Measurements from ENCODE around the gene NTHL1.

Gene NTHL1

DNA sequence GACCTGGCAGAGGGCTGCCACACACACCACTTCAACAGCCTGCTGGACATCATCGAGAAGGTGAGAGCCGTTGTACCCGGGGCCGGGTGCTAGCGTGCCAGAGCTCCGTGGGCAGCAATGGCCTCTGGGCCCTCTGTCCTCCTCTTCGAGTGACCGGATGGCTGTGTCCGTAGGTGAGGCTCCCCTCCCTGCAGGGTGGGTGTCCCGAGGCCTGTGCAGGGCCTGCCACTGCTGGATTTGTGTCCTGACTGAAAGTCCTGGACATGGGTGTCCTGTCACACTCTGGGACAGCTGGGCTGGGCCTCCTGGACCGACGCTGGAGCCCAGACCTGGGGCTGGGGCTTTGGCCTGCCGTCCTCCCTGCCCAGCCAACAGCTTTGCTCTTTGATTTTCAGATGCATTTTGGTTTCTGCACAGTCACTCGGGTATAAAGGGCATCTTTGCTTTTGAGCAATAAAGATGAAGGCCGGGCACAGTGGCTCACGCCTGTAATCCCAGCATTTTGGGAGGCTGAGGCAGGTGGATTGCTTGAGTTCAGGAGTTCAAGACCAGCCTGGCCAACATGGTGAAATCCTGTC, 16.8 kb upstream of the NTHL1 start:
- no peak for DNase-seq (ENCODE audit: extremely low read depth, low read depth)
- TF ChIP-seq, protein P1, sequence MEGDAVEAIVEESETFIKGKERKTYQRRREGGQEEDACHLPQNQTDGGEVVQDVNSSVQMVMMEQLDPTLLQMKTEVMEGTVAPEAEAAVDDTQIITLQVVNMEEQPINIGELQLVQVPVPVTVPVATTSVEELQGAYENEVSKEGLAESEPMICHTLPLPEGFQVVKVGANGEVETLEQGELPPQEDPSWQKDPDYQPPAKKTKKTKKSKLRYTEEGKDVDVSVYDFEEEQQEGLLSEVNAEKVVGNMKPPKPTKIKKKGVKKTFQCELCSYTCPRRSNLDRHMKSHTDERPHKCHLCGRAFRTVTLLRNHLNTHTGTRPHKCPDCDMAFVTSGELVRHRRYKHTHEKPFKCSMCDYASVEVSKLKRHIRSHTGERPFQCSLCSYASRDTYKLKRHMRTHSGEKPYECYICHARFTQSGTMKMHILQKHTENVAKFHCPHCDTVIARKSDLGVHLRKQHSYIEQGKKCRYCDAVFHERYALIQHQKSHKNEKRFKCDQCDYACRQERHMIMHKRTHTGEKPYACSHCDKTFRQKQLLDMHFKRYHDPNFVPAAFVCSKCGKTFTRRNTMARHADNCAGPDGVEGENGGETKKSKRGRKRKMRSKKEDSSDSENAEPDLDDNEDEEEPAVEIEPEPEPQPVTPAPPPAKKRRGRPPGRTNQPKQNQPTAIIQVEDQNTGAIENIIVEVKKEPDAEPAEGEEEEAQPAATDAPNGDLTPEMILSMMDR (IDR thresholded peaks at IDR 0.05; ENCODE audit: low read depth, low read length, missing control alignments): no peak
- no peak overlapping the region for H3K4me3 ChIP-seq (replicated peaks; ENCODE audit: low read depth, low read length)

DNA sequence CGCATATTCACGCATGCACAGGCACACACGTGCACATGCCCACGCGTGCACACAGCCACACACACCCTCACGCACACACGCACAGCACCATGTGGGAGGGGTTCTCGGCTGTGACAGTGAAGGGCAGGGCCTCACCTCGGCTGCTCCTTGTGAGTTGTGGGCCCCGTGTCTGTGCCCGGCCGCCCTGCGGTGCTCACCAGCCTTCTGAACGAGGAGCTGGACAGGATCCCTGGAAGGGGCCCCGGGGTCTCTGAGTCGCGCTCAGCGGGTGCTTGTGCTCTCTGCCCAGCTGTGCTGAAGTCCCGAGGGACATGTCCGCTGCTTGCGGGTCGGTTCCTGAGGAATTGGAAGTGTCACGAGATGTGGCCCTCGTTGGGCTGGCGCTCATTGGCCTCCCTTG, 16.2 kb upstream of the NTHL1 start:
- no peak overlapping the region for H3K4me3 ChIP-seq (replicated peaks; ENCODE audit: low read depth, low read length)
- no peak for DNase-seq (ENCODE audit: extremely low read depth, low read depth)
- TF ChIP-seq, protein P1 (IDR thresholded peaks at IDR 0.05; ENCODE audit: low read depth, low read length, missing control alignments): no peak

DNA sequence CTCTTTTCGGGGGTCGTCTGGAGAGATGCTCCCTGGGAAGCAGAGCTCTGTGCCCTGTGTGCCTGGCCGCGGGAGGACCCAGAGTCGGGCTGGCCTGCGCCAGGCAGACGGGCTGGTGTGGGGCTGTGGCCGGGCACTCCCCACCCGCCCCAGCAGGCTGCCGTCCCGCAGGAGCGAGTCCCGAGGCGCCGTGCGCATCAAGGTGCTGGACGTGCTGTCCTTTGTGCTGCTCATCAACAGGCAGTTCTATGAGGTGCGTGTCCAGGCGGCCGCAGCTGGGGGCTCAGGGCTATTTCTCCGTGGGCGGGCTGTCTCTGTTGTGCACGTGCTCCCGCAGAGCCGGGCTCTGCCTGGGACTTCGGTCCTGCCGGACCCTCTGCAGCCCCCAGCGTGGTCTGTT, 15.2 kb upstream of the NTHL1 start:
- no peak overlapping the region for H3K4me3 ChIP-seq (replicated peaks; ENCODE audit: low read depth, low read length)
- TF ChIP-seq, protein P1 (IDR thresholded peaks at IDR 0.05; ENCODE audit: low read depth, low read length, missing control alignments): no peak
- DNase-seq (ENCODE audit: extremely low read depth, low read depth): no peak

DNA sequence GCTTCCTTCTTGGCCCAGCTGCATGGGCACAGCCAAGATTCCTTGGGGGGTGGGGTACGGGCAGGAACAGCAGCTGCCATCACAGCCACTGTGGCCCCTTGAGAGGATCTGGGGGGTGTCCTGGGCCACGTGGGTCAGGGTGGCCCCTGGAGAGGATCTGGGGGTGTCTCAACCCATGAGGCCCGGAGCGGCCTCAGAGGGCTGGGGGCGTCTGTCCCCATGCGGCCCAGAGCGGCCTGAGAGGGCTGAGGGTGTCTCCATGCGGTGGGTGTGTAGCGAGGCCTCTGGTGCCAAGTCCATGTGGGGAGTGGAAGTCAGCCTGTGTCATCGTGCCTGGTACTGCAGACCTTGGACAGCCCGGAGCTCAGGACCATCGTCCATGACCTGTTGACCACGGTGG, 13.9 kb upstream of the NTHL1 start:
- DNase-seq (ENCODE audit: extremely low read depth, low read depth): no peak
- H3K4me3 ChIP-seq (replicated peaks; ENCODE audit: low read depth, low read length): no peak overlapping the region
- TF ChIP-seq, protein P1 (IDR thresholded peaks at IDR 0.05; ENCODE audit: low read depth, low read length, missing control alignments): no peak

DNA sequence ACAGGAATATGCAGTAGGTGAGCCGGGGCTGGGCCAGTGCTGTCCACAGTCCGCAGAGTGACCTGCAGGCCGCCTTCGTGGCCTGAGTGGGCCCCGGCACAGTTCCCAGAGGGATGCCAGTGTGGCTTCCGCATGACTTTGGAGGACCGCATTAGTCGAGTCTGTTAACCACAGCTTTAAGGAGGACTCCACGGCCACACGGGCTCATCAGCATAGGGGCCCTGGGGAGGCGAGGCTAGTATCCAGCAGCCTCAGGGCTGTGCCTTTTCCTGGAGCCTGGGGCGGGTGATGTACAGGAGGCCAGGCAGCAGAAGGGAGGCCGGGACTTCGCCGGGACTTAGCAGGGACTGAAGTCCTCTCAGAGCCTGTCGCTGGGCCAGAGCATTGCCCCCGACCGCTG, 13.4 kb upstream of the NTHL1 start:
- TF ChIP-seq, protein P1 (IDR thresholded peaks at IDR 0.05; ENCODE audit: low read depth, low read length, missing control alignments): no peak

DNA sequence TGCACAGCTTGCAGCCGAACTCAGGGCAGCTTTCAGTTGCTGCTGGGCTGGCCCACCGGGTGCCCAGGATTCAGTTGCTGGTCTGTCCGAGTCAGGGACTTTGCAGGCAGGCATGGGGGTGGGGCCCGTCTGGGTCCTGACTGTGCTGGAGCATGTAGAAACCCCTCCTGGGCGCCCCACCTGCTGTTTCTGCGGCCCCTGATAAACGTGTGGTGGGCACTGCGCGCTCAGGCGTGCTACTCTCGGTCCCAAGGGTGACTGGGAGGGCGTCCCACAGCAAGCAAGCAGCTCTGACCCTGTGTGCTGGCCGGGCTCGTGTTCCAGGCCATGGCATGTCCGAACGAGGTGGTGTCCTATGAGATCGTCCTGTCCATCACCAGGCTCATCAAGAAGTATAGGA, 12.7 kb upstream of the NTHL1 start:
- H3K4me3 ChIP-seq (replicated peaks; ENCODE audit: low read depth, low read length): no peak overlapping the region

More for the DNA sequence above, 13.4 kb upstream of the NTHL1 start:
- no peak overlapping the region for H3K4me3 ChIP-seq (replicated peaks; ENCODE audit: low read depth, low read length)
- no peak for DNase-seq (ENCODE audit: extremely low read depth, low read depth)

More for the DNA sequence above, 12.7 kb upstream of the NTHL1 start:
- TF ChIP-seq, protein P1 (IDR thresholded peaks at IDR 0.05; ENCODE audit: low read depth, low read length, missing control alignments): no peak
- DNase-seq (ENCODE audit: extremely low read depth, low read depth): no peak

Data from HFF-Myc (cell line).